HepG2 (cell line): ENCODE data around the gene CTAG1A. TPM values are rescaled to one million over a fixed set of nuclear protein-coding genes. Genes with fewer than 3 reads are reported as not detected.
A peak's percentile ranks its signal among the peaks of the same experiment; 100 is the strongest.

Experiments
- BRD4 ChIP-seq: sonication (generic); formaldehyde crosslinking; IDR thresholded peaks from 2 replicates; pipeline ENCODE4 v1.4.0; 2020; ENCODE audit warnings: missing genetic modification reagents
- CEBPB ChIP-seq: IDR thresholded peaks from 2 replicates; pipeline ENCODE4 v1.6.1; 2011; ENCODE audit warnings: low read depth, low read length, improper control_type of control experiment, borderline replicate concordance
- ELF4 ChIP-seq: sonication (generic); formaldehyde crosslinking; IDR thresholded peaks from 2 replicates; pipeline ENCODE4 v1.5.0; 2020; ENCODE audit warnings: missing genetic modification reagents, mild to moderate bottlenecking, moderate library complexity, borderline replicate concordance
- ESRRA ChIP-seq: sonication (generic); formaldehyde crosslinking; IDR thresholded peaks from 2 replicates; pipeline ENCODE4 v1.5.1; 2020; ENCODE audit warnings: mild to moderate bottlenecking, low read depth, missing genetic modification reagents
- JUNB ChIP-seq: sonication (generic); formaldehyde crosslinking; IDR thresholded peaks from 2 replicates; pipeline ENCODE4 v1.8.0; 2022; ENCODE audit warnings: missing genetic modification reagents, mild to moderate bottlenecking, borderline replicate concordance
- KAT8 ChIP-seq: IDR thresholded peaks from 2 replicates; pipeline ENCODE4 v1.6.1; 2016; ENCODE audit warnings: missing genetic modification reagents, missing compliant biosample characterization
- KDM1A ChIP-seq: IDR thresholded peaks from 2 replicates; pipeline ENCODE4 v1.6.1; 2016; ENCODE audit warnings: missing compliant biosample characterization
- KDM5B ChIP-seq: sonication (generic); formaldehyde crosslinking; IDR thresholded peaks from 2 replicates; pipeline ENCODE4 v1.4.0; 2020; ENCODE audit warnings: missing genetic modification reagents, mild to moderate bottlenecking, borderline replicate concordance
- KMT2B ChIP-seq: IDR thresholded peaks from 2 replicates; pipeline ENCODE4 v1.6.1; 2016; ENCODE audit warnings: missing genetic modification reagents, missing compliant biosample characterization
- MLLT10 ChIP-seq: sonication (generic); formaldehyde crosslinking; IDR thresholded peaks from 2 replicates; pipeline ENCODE4 v1.4.0; 2020; ENCODE audit warnings: missing genetic modification reagents
- NFKBIZ ChIP-seq: IDR thresholded peaks from 2 replicates; pipeline ENCODE4 v1.6.1; 2018; ENCODE audit warnings: missing genetic modification reagents, missing compliant biosample characterization
- SIN3A ChIP-seq: IDR thresholded peaks from 2 replicates; pipeline ENCODE4 v1.6.1; 2011; ENCODE audit warnings: low read depth, mild to moderate bottlenecking, control low read depth, low read length, borderline replicate concordance
- SP140L ChIP-seq: sonication (generic); formaldehyde crosslinking; IDR thresholded peaks from 2 replicates; pipeline ENCODE4 v1.4.0; 2020; ENCODE audit warnings: missing genetic modification reagents, borderline replicate concordance
- SP2 ChIP-seq: sonication (generic); formaldehyde crosslinking; IDR thresholded peaks from 2 replicates; pipeline ENCODE4 v1.5.1; 2020; ENCODE audit warnings: mild to moderate bottlenecking, missing genetic modification reagents
- SRF ChIP-seq: IDR thresholded peaks from 2 replicates; pipeline ENCODE4 v1.6.1; 2011; ENCODE audit warnings: mild to moderate bottlenecking, low read depth, low read length, moderate library complexity
- TCF12 ChIP-seq, 2 experiments: fragments of 450-650 bp in 1 of 2; sonication (generic) in 1 of 2; formaldehyde crosslinking in 1 of 2; IDR thresholded peaks; 2 replicates each; pipeline versions ENCODE4 v1.6.1 to v1.8.0; 2017 to 2022; ENCODE audit warnings: antibody characterized with exemption in 1 of 2, mild to moderate bottlenecking in 1 of 2, missing genetic modification reagents in 1 of 2, moderate library complexity in 1 of 2
- U2AF1 ChIP-seq: fragments of 200-400 bp; formaldehyde crosslinking; optimal IDR thresholded peaks from 2 replicates; pipeline ENCODE3; 2017; ENCODE audit warnings: mild to moderate bottlenecking, low read depth, low read length
- ZBTB7A ChIP-seq: sonication (generic); formaldehyde crosslinking; IDR thresholded peaks from 2 replicates; pipeline ENCODE4 v1.8.0; 2022; ENCODE audit warnings: mild to moderate bottlenecking, missing genetic modification reagents
- ZFP82 ChIP-seq: sonication (generic); formaldehyde crosslinking; IDR thresholded peaks from 2 replicates; pipeline ENCODE4 v1.5.1; 2020; ENCODE audit warnings: mild to moderate bottlenecking, missing genetic modification reagents, borderline replicate concordance
- ZKSCAN1 ChIP-seq: fragments of 150-350 bp; IDR thresholded peaks from 2 replicates; pipeline ENCODE4 v1.6.1; 2014; ENCODE audit warnings: low read length
- ZNF639 ChIP-seq: conservative IDR thresholded peaks from 2 replicates; pipeline ENCODE4 v1.6.1; 2018; ENCODE audit warnings: missing genetic modification reagents
- ZNF883 ChIP-seq: sonication (generic); formaldehyde crosslinking; IDR thresholded peaks from 2 replicates; pipeline ENCODE4 v1.5.1; 2020; ENCODE audit warnings: mild to moderate bottlenecking, missing genetic modification reagents; ENCODE audit errors: not compliant biosample characterization
- polyA plus RNA-seq, 8 experiments: library from polyadenylated mRNA; depleted of rRNA in 3 of 8; stranded (reverse) in 7 of 8; unstranded in 1 of 8; fragments of >200 nt; fragmentation: Illumina TruSeq in 4 of 8; extraction: Trizol in 4 of 8; gene quantifications; 2 replicates each; pipeline versions ENCODE4 v1.2.1 to v1.2.3, GENCODE V29; 2011 to 2016; ENCODE audit warnings: low read depth in 4 of 8, missing spikeins in 1 of 8, mixed read lengths in 1 of 8; ENCODE audit not compliant: insufficient read depth in 1 of 8
- total RNA-seq, 5 experiments: library from RNA; depleted of rRNA; stranded (reverse); fragments of >200 nt; fragmentation: Illumina TruSeq; extraction: Trizol; gene quantifications; 2 replicates each; pipeline ENCODE4 v1.2.3, GENCODE V29; 2016; ENCODE audit warnings: low read depth in 1 of 5
- TF ChIP-seq, protein P1 (sequence below): sonication (generic); formaldehyde crosslinking; IDR thresholded peaks from 2 replicates; pipeline ENCODE4 v1.4.0; 2020; ENCODE audit warnings: missing genetic modification reagents; ENCODE audit errors: not compliant biosample characterization
- TF ChIP-seq, protein P2 (sequence below): sonication (generic); formaldehyde crosslinking; IDR thresholded peaks from 2 replicates; pipeline ENCODE4 v1.5.1; 2020; ENCODE audit warnings: mild to moderate bottlenecking, moderate library complexity, missing genetic modification reagents
- TF ChIP-seq, protein P3 (sequence below), 2 experiments: sonication (generic) in 1 of 2; formaldehyde crosslinking in 1 of 2; IDR thresholded peaks; 2 replicates each; pipeline versions ENCODE4 v1.5.1 to v1.6.1; 2011 to 2020; ENCODE audit warnings: borderline replicate concordance in 1 of 2, low read depth in 1 of 2, low read length in 1 of 2, mild to moderate bottlenecking in 1 of 2, missing genetic modification reagents in 1 of 2, moderate library complexity in 1 of 2

Gene CTAG1A
- total and polyA plus RNA-seq, 2 of the 13 experiments (the other 11 are each of a cell fraction or from before 2014, with no cell fraction given): not detected

DNA sequence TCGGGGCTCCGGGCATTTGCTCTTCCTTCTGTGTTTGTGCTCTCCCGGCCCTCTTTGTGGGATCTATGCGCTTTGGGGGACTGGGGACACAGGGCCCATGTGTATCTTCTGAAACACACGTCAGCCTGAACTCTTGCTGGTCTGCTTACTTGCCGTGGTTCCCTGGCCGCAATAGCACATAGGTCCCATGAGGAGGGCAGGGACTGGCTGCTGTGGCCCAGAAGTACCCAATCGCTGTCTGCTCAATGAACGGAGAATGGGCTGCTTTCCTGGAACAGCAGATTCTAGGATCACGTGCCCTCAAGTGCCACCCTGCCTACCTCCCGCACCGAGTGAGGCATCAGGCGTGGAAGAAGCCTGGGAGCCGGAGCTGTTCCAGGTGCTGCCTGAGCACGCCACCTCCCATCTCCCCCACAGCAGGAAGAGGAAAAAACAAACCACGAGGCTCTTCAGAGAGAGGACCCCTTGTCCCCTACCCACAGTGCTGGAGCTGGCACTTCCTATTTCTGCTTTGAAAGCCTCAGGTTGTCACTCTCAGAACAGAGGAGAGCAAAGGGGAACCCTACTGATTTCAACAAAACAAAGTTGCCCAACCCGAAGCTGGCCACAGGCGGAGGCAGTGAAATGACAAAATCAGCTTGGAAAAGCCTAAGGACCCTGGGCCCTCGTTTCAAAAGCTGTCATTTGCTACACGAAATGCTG is 42.1 kb upstream of the CTAG1A start (continued):
- TF ChIP-seq SRF (no peak), ELF4 (CRISPR knock-in tag) (no peak), ZNF883 (no peak), ESRRA (CRISPR knock-in tag) (no peak), KMT2B (CRISPR knock-in tag) (no peak), ZKSCAN1 (no peak), SP2 (CRISPR knock-in tag) (no peak), KDM5B (CRISPR knock-in tag) (0 out of 2 replicates have a peak, but pooled peaks have one; percentile 25), ZNF639 (CRISPR knock-in tag) (no peak), CEBPB (peak; percentile 42; the same call in 1 of the 2 replicates), ZBTB7A (CRISPR knock-in tag) (no peak), ZFP82 (CRISPR knock-in tag) (no peak), KDM1A (CRISPR knock-in tag) (no peak), NFKBIZ (no peak), MLLT10 (CRISPR knock-in tag) (no peak), U2AF1 (no peak), JUNB (no peak), SP140L (CRISPR knock-in tag) (no peak), SIN3A (no peak), TCF12 (IDR thresholded peaks at IDR 0.05) (no peak), TCF12 (CRISPR knock-in tag; IDR thresholded peaks at IDR 0.05) (no peak), BRD4 (no peak), KAT8 (CRISPR knock-in tag) (no peak)
- TF ChIP-seq, protein P1, sequence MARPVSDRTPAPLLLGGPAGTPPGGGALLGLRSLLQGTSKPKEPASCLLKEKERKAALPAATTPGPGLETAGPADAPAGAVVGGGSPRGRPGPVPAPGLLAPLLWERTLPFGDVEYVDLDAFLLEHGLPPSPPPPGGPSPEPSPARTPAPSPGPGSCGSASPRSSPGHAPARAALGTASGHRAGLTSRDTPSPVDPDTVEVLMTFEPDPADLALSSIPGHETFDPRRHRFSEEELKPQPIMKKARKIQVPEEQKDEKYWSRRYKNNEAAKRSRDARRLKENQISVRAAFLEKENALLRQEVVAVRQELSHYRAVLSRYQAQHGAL (CRISPR knock-in tag): no peak
- TF ChIP-seq, protein P2, sequence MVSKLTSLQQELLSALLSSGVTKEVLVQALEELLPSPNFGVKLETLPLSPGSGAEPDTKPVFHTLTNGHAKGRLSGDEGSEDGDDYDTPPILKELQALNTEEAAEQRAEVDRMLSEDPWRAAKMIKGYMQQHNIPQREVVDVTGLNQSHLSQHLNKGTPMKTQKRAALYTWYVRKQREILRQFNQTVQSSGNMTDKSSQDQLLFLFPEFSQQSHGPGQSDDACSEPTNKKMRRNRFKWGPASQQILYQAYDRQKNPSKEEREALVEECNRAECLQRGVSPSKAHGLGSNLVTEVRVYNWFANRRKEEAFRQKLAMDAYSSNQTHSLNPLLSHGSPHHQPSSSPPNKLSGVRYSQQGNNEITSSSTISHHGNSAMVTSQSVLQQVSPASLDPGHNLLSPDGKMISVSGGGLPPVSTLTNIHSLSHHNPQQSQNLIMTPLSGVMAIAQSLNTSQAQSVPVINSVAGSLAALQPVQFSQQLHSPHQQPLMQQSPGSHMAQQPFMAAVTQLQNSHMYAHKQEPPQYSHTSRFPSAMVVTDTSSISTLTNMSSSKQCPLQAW (CRISPR knock-in tag): no peak
- TF ChIP-seq, protein P3, sequence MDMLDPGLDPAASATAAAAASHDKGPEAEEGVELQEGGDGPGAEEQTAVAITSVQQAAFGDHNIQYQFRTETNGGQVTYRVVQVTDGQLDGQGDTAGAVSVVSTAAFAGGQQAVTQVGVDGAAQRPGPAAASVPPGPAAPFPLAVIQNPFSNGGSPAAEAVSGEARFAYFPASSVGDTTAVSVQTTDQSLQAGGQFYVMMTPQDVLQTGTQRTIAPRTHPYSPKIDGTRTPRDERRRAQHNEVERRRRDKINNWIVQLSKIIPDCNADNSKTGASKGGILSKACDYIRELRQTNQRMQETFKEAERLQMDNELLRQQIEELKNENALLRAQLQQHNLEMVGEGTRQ (IDR thresholded peaks at IDR 0.05; ENCODE audit: low read depth, low read length): peak; percentile 39; the same call in 1 of the 2 replicates
- TF ChIP-seq, protein P3 (CRISPR knock-in tag; IDR thresholded peaks at IDR 0.05; ENCODE audit: borderline replicate concordance): peak; percentile 58; the same call in 1 of the 2 replicates
